SH-SY5Y (cell line): ENCODE measurements around the gene CABLES1.

Source experiments
- GATA2 ChIP-seq: IDR thresholded peaks from 2 replicates; pipeline ENCODE4 v1.6.1; 2011; ENCODE audit warnings: mild to moderate bottlenecking, low read depth, low read length
- GATA3 ChIP-seq: IDR thresholded peaks from 2 replicates; pipeline ENCODE4 v1.6.1; 2011; ENCODE audit warnings: low read depth, mild to moderate bottlenecking, low read length, moderate library complexity

DNA sequence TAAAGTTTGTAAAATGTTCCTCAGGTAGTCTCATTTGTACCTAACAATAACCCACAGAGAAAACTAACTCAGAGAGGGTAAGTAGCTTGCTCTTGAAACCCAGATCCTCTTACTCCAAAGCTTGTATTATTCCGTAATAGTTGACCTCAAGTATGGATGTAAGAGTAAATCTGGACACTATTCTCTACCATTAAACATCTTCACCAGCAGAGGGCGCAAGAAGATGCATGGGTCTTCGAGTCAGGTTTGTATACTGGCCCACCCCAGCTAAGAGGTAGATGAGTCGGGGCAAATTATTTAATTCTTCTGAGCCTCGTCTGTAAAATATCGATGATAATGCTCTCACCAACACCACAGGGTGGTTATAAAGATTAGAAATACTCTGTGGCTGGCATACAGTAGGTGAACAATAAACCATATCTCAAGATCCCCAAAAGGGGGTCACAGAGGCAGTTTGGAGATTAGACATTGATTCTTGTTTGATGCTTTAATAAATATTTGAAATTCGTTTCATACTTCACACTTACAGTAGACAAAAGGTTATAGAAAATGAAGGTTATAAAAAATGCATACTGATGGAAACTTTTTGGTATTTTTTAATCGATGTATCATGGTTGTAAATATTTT lies 3.5 kb upstream of the CABLES1 start:
- TF ChIP-seq GATA2, result no peak
- no peak for TF ChIP-seq GATA3
